HG02884 (cell line): ENCODE measurements around the gene CAMK2A.

Experiments used
- ATAC-seq: cut with Tn5 transposase; IDR thresholded peaks from one replicate; pipeline ENCODE4 v1.9.1; 2021; ENCODE audit warnings: mild to moderate bottlenecking, moderate library complexity; ENCODE audit not compliant: unreplicated experiment

Gene CAMK2A

GRCh38 chr5:150173161-150173560 lies 116.4 kb downstream of the CAMK2A start:
- no peak for ATAC-seq

GRCh38 chr5:150172556-150172955 lies 117.0 kb downstream of the CAMK2A start:
- ATAC-seq: no peak

- ATAC-seq: no peak
Measured at GRCh38 chr5:150172145-150172544, 117.4 kb downstream of the CAMK2A start.
